COLO668 (cell line): ENCODE measurements around the gene TUT7.
"Not testable (repeated sequence)": the region's sequence is repeated elsewhere in the genome, so short reads cannot be mapped to it uniquely, and the experiment has no call there.

Source experiments
- DNase-seq: peaks from one replicate; lab custom pipeline; 2025; ENCODE audit not compliant: unreplicated experiment; lab: John Stamatoyannopoulos, UW

TUT7 gene, protein sequence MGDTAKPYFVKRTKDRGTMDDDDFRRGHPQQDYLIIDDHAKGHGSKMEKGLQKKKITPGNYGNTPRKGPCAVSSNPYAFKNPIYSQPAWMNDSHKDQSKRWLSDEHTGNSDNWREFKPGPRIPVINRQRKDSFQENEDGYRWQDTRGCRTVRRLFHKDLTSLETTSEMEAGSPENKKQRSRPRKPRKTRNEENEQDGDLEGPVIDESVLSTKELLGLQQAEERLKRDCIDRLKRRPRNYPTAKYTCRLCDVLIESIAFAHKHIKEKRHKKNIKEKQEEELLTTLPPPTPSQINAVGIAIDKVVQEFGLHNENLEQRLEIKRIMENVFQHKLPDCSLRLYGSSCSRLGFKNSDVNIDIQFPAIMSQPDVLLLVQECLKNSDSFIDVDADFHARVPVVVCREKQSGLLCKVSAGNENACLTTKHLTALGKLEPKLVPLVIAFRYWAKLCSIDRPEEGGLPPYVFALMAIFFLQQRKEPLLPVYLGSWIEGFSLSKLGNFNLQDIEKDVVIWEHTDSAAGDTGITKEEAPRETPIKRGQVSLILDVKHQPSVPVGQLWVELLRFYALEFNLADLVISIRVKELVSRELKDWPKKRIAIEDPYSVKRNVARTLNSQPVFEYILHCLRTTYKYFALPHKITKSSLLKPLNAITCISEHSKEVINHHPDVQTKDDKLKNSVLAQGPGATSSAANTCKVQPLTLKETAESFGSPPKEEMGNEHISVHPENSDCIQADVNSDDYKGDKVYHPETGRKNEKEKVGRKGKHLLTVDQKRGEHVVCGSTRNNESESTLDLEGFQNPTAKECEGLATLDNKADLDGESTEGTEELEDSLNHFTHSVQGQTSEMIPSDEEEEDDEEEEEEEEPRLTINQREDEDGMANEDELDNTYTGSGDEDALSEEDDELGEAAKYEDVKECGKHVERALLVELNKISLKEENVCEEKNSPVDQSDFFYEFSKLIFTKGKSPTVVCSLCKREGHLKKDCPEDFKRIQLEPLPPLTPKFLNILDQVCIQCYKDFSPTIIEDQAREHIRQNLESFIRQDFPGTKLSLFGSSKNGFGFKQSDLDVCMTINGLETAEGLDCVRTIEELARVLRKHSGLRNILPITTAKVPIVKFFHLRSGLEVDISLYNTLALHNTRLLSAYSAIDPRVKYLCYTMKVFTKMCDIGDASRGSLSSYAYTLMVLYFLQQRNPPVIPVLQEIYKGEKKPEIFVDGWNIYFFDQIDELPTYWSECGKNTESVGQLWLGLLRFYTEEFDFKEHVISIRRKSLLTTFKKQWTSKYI (N-terminal part only)

DNA sequence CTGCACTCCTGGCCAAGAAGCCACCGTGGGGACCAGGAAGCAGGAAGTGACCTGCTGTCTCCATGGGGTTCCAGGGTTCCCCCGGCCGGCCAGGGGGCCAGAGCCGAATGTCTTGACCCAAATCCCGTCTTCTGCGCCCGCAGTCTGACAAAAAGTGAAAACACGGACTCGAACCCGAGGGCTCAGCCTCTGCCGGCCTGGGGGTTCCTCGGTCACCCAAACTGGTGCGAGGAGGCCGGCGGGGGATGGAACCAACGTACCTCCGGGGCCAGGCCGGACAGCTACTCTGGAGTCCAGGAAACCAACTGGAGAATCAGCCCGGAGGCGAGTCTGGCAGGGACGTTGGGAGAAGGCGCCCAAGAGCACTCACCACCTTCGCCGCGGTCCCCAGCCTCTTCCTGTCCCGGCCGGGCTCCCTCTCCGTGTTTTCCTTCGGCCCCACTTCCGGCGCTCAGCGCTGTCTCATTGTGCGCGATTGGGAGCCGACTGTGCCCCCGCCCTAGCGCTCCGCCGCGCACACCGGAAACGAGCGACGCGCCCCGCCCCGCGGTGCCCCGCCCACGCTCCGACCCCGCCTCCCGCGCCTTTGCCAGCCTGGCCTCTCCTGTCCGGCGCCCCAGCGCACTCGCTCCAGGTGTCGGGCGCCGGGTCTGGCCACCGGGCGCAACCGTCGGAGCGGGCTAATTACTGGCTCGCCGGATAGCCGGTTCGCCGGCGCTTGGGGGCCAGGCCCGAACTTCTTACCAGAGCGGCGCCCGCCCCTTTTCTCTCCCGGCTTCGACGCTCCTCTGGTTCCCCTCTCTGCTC lies at the start of gene TUT7:
TUT7 (minus strand) TSS at position 400 of the 807 bp plus-strand sequence. CDS start 1,211 bp downstream, outside the sequence.
- DNase-seq: peak; percentile 97

DNA sequence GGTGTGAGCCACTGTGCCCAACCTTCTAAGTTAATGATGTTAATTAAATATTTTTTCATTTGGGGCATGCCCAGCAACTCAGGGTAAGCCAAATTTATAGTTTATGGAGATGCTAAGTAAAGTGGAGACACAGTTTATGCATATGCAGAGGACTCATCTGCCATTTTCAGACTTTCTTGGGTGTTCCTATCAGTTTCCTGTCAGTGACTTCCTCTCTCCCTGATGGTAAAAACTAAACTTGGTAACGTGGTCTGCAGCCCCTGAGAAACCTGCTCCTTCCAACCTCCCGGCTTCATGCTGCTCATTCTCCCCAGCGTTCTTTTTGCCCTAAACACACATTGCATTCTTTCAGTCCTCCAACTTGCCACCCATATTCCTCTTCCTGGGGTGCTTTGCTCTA lies 48.4 kb upstream of the TUT7 start:
- no peak for DNase-seq

DNA sequence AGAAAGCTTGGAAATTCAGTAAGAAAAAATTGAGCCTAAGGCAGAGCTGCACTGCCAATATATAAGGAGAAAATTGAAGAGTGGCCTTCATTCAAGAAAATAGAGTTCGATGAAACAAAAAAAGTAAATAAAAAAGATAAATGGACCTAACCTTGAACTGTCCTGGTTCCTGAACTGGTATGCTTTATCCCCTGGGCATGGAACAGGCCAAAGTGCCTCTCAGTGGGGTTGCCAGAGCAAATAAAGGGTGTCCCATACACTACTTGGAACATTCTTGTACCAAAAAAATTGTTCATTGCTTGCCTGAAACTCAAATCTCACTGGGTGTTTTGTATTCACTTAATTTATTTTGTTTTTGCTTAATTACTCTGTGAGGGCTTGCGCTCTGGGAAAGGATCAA lies 42.2 kb upstream of the TUT7 start:
- DNase-seq: no peak

DNA sequence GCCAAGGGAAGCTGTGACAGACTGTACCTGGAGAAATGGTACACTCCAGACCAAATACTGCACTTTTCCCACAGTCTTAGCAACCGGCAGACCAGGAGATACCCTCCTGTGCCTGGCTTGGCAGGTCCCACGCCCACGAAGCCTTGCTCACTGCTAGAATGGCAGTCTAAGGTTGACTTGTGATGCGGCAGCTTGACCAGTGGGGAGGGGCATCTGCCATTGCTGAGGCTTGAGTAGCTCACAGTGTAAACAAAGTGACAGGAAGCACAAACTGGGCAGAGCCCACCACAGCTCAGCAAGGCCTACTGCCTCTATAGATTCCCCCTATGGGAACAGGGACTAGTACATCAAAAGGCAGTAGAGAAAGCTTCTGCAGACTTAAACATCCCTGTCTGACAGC lies 36.0 kb upstream of the TUT7 start:
- not testable (repeated sequence) for DNase-seq

GRCh38 chr9:86389628-86390027 lies 35.4 kb upstream of the TUT7 start:
- no peak for DNase-seq

DNA sequence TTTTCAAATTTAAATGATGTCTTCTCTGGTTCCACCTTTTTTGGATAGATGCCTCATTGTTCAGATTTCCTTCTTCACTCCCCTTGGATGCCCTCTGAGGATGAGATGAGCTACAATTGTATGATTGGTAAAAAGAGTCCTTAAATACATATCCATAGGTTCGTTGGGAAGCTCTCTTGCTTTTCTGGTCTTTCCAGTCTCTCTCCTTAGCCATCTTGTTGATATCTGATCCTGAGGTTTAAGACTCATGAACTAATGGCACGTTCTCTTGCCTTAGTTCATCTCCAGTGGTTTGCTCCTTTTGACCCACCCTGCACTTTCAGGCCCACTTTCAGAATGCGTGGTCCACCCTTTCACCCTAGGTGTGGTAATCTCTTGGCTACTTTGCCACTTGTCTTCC lies 33.2 kb upstream of the TUT7 start:
- DNase-seq: no peak

- not testable (repeated sequence) for DNase-seq
Measured at GRCh38 chr9:86383000-86383399, 28.8 kb upstream of the TUT7 start.

GRCh38 chr9:86376016-86376415 lies 21.8 kb upstream of the TUT7 start:
- no peak for DNase-seq

- no peak for DNase-seq
Measured at GRCh38 chr9:86369810-86370209, 15.6 kb upstream of the TUT7 start.

DNA sequence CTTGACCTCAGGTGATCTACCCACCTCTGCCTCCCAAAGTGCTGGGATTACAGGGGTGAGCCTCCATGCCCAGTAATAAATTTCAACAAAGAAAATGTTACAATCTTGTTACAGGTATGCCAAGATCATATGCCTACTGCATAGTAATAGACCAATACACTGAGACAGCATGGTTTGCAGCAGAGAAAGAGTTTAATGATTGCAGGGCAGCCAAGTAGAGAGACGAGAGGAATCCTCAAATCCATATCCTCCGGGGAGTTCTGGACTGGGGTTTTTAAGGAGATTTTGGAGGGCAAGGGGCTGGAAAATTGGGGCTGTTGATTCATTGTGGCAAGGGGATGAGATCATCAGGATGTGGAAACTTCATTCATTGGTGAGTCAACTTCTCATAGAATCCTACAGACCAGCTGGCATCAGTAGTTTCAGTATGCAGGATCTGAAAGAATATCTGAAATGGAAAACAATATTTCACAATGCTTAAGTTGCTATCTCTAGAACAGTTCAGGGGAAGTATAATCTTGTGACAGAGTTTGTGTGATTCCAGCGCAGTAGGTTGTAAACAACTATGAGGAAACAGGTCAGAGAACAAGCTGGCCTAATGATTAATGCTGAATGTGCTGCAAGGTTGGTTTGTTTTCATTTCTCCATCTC lies 14.8 kb upstream of the TUT7 start:
- no peak for DNase-seq

DNA sequence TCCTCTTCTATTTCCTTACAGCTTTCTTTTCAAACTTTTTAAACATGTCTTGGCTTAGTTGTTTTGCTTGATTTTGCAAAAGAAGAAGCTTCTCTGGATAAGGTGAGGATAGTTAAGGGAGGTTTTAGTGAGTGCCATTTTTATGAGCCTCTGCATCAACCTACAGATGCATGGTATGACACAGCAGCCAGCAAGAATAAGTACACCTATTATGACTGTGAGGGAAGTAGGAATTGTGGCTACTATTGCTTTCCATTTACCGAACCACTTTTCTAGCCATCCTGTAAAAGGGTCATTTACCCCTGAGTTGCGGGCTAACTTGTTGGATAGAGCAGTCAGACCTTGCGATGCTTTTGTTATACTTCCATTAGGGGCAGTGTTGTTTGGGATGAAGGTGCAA lies 7.0 kb upstream of the TUT7 start:
- no peak for DNase-seq

DNA sequence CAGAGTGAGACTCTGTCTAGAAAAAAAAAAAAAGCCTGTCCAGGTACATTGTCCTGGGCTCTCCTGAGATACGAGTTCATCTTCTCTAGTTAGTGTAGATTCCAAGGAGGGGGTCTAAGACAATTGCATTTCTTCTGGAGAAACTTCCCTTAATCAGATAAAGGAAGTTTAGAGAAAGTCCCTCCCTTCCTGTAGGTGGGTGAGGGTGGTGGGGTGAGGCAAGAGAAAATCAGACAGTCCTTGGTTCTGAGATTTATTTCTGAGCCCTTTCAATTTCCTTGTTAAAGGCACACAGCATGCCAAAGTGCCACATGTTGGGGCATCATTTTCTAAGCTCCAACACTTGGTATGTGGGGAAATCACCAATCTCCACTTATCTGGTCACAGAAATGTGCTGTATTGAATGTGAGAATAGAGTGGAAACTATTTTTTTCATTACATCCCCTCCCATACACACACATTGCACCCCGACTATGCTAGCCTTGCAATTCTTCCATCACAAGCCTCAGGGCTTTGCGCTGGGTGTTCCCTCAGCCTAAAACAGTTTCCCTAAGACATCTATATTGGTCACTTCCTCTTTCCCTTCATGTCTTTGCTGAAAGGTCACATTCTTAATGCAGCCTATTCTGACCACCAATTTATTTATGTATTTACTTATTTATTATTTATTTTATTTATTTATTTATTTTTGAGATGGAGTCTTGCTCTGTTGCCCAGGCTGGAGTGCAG lies 5.1 kb upstream of the TUT7 start:
- DNase-seq: no peak

GRCh38 chr9:86356871-86357866 lies 3.0 kb upstream of the TUT7 start:
- DNase-seq: no peak

DNA sequence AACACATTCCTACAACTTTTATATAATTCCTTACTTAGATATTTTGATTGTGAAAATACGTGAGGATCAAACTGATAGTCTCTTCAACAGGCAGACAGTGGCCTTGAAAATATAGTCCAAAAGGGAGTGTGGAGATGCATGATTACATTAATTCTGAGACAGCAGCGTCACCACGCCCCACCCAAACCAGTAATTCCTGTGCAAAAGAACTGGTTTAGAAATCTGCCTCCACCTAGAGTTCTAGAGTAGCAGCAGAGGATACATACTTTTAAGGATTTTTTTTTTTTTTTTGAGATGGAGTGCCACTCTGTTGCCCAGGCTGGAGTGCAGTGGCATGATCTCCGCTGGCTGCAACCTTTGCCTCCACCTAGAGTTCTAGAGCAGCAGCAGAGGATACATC lies 1.6 kb upstream of the TUT7 start:
- no peak for DNase-seq

DNA sequence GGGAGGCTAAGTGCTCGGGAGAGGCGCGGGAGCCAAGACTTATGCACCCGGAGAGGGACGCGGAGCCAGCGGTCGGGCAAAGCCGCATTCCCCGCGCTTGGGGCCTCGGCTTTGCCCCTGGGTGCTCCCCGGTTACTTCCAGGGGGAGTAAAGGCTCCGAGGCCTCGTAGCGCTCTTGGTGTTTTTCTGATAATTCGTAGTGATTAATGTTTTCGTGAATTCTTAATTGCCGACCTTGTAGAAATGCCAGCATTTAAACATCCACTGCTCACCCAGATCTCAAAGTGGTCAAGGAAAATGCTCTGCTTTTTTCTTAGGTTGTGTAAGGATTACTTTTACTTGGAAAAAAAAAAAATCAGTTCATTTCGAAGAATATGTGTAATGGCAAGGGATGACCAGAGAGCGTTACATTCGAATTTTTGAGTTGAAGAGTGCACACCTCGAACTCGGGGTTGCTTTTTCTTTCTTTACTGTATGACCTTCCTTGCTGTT lies 654 bp upstream of the TUT7 start:
- DNase-seq: no peak

DNA sequence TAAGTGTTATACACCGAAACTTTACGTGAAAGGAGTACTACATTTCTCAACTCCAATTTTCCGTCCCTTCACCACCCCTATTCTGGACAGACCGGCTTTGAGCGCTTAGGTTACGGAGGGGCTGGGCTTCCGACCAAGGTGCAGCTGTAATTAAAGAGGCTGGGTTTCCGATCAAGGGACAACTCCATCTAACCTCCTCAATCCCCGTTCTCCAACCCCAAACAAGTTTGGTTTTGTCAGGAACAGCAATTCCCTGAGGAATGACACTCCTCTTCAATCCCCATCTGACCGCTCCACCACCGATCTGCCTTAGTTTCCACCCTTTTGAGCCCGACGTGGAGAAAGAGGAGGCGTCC lies 577 bp downstream of the TUT7 start:
- DNase-seq: peak; percentile 50

DNA sequence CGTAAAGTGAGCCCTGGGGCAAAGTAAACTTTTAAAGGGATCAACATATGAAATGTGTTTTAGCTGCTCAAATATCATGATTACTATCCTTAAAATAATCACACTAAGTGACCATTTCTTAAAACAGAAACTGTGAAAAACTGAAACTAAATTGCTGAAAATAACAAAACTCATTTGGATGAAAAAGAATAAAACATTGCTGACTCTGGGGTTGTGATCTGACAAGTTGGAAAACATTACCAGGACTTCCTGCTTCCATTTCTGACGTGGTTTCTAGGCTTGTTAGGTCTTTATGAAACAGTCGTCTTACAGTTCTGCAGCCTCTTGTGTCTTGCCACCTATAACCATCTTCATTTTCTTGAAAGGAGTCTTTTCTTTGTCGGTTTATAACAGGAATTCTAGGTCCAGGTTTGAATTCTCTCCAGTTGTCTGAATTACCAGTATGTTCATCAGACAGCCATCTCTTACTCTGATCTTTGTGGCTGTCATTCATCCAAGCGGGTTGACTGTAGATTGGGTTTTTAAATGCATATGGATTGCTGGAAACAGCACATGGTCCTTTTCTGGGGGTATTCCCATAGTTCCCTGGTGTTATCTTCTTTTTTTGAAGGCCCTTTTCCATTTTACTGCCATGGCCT lies 1.7 kb downstream of the TUT7 start:
- DNase-seq: no peak

DNA sequence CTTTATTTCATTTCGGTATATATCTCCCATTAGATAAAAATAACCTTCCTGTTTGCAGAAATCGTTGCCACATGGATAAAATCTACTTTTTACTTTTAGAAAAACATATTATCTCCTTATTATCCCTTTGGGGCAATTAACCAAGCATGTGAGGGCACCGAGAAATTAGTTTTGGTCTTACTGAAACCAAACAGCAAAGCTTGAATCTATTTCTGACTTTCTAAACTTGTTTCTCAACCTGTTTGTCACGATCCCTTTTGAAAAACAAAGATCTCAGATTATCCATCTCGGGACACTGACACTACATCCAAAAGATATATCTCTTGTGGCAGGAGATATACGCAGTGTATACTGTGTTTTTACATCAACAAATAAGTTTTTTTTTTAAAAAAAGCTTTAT lies 2.3 kb downstream of the TUT7 start:
- DNase-seq: no peak
